Esophagus squamous epithelium (tissue), 5 donors: ENCODE data around the gene GSK3B. TPM values are rescaled to one million over a fixed set of nuclear protein-coding genes. Genes with fewer than 3 reads are reported as not detected.
"Not testable (repeated sequence)": the region's sequence is repeated elsewhere in the genome, so short reads cannot be mapped to it uniquely, and the experiment has no call there.

ENCODE experiments used
- DNase-seq: peaks from one replicate; lab custom pipeline; 2025; lab: John Stamatoyannopoulos, UW
- H3K27ac ChIP-seq, 4 donors: fragments of 200-600 bp; sonication (generic); one replicate each; pipeline ENCODE4 v1.5.1; 2016 to 2019; ENCODE audit warnings: mild to moderate bottlenecking in 1 of 4
- H3K27me3 ChIP-seq, 4 donors: fragments of 200-600 bp; sonication (generic); 1 replicate in 3 of 4; 2 replicates in 1 of 4; pipeline versions ENCODE4 v1.5.1 to v1.6.0; 2017 to 2021; ENCODE audit warnings: antibody characterized with exemption in 1 of 4
- H3K36me3 ChIP-seq, 3 donors: fragments of 200-600 bp; sonication (generic); one replicate each; pipeline ENCODE4 v1.5.1; 2016 to 2019
- H3K4me1 ChIP-seq, 3 donors: fragments of 200-600 bp; sonication (generic); one replicate each; pipeline ENCODE4 v1.5.1; 2017 to 2019
- H3K4me3 ChIP-seq, 4 donors: fragments of 200-600 bp; sonication (generic); 1 replicate in 3 of 4; 2 replicates in 1 of 4; pipeline ENCODE4 v1.5.1; 2016 to 2019; ENCODE audit warnings: mild to moderate bottlenecking in 2 of 4, moderate library complexity in 1 of 4
- H3K9me3 ChIP-seq, 3 donors: fragments of 200-600 bp; sonication (generic); one replicate each; pipeline ENCODE4 v1.5.1; 2016 to 2019
- POLR2A ChIP-seq, 4 donors: fragments of 450-650 bp; IDR thresholded peaks; one replicate each; pipeline ENCODE4 v1.6.1; 2017; ENCODE audit warnings: antibody characterized with exemption in 4 of 4, mild to moderate bottlenecking in 4 of 4, moderate library complexity in 3 of 4
- WGBS, 2 donors: methylation state at CpG; one replicate each; pipeline ENCODE4 v1.1.5; 2018; 5-methylcytosine and 5-hydroxymethylcytosine counted together
- intact Hi-C: fragments of 100-400 bp; cut with DNase I; formaldehyde crosslinking; loops from one replicate; pipeline ENCODE4 v1.15.0; 2022
- total RNA-seq, 4 donors: library from RNA; depleted of rRNA; stranded (reverse); fragments of >200 nt; gene quantifications; one replicate each; pipeline ENCODE4 v1.1.0, GENCODE V29; 2016
- TF ChIP-seq, protein P1 (sequence below), 6 experiments: fragments of 450-650 bp in 4 of 6; fragments of 200-600 bp in 2 of 6; sonication (generic) in 2 of 6; IDR thresholded peaks; one replicate each; pipeline ENCODE4 v1.5.1; 2016 to 2019; ENCODE audit warnings: antibody characterized with exemption in 6 of 6, mild to moderate bottlenecking in 4 of 6, moderate library complexity in 4 of 6
- donor health status: DM: yes; HTN: yes; CAD: no.

Gene GSK3B
- total RNA-seq, 4 donors from 2014 or later = 24.1 to 38.9 (median 34.5) TPM

DNA sequence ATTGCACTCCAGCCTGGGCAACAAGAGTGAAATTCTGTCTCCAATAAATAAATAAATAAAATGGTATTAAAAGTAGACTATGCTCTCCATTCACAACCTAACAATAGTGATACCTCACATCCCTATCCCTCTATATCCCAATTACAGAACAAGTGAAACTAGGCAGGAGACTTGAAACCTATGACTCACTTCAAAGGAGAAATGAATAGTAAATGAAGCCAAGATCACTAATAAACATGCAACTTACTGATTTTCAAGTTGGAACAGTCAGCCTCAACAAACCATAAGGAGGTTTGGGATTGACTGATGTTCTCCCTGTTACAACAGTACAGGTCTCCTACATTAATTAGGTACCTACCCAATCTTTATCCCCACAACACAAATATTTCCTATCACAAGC, 103.4 kb downstream of the GSK3B start:
- H3K27me3 ChIP-seq = no peaks in the 10 kb centered on the region
- no peak for DNase-seq

DNA sequence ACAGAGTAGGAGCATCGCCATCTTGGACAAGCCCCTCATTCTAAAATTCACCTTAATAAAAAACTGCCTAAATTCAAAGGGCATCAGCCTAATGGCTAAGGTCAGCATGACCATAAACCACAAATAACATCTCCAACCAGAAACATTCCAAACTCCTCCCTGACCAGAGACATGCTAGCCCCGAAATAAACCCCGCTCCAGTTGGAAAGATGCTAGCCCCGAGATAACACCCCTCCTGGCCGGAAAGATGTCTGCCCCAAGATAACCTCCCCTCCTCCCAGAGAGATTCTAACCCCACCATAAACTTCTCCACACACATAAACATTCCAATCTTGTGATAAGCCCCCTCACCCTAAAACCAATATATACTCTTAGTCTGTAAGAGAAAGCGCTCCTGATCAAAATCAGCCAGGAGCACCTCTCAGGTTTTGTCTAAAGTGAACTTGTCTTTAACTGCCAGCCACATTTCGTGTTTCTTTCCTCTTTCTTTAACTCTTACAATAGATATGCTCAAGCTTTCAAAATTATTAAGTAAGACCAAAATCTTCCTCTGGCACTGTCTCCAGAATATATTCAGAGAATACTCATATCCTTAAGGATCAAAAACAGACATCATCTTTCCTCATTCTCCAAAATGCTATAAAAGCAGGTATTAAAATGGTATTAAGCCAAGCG, 104.1 kb downstream of the GSK3B start:
- no peaks in the 10 kb centered on the region for H3K36me3 ChIP-seq
- WGBS, 2 donors = 95 to 97% methylated on average over 8 of the region's 8 CpGs
- H3K9me3 ChIP-seq = peaks cover 0 to 11% (median 3%) of the 10 kb centered on the region in 3 donors
- TF ChIP-seq POLR2A (IDR thresholded peaks at IDR 0.05) = no peak
- TF ChIP-seq, protein P1, sequence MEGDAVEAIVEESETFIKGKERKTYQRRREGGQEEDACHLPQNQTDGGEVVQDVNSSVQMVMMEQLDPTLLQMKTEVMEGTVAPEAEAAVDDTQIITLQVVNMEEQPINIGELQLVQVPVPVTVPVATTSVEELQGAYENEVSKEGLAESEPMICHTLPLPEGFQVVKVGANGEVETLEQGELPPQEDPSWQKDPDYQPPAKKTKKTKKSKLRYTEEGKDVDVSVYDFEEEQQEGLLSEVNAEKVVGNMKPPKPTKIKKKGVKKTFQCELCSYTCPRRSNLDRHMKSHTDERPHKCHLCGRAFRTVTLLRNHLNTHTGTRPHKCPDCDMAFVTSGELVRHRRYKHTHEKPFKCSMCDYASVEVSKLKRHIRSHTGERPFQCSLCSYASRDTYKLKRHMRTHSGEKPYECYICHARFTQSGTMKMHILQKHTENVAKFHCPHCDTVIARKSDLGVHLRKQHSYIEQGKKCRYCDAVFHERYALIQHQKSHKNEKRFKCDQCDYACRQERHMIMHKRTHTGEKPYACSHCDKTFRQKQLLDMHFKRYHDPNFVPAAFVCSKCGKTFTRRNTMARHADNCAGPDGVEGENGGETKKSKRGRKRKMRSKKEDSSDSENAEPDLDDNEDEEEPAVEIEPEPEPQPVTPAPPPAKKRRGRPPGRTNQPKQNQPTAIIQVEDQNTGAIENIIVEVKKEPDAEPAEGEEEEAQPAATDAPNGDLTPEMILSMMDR (IDR thresholded peaks at IDR 0.05) = no peak
- no peak overlapping the region for H3K4me3 ChIP-seq
- no peaks in the 10 kb centered on the region for H3K27me3 ChIP-seq
- H3K4me1 ChIP-seq = peaks cover 0 to 11% (median 4%) of the 10 kb centered on the region in 3 donors
- intact Hi-C loops = no loop called here
- no peak overlapping the region for H3K27ac ChIP-seq
- no peak for DNase-seq

More for the DNA sequence above, 103.4 kb downstream of the GSK3B start:
- Histone ChIP-seq H3K4me3 (no peak overlapping the region), H3K9me3 (peaks cover 0 to 3% (median 0%) of the 10 kb centered on the region in 3 donors), H3K4me1 (peaks cover 0 to 11% (median 4%) of the 10 kb centered on the region in 3 donors), H3K36me3 (no peaks in the 10 kb centered on the region), H3K27ac (no peak overlapping the region)
- no peak for TF ChIP-seq POLR2A (IDR thresholded peaks at IDR 0.05)
- TF ChIP-seq, protein P1 (IDR thresholded peaks at IDR 0.05) = no peak
- intact Hi-C loops = no loop called here

DNA sequence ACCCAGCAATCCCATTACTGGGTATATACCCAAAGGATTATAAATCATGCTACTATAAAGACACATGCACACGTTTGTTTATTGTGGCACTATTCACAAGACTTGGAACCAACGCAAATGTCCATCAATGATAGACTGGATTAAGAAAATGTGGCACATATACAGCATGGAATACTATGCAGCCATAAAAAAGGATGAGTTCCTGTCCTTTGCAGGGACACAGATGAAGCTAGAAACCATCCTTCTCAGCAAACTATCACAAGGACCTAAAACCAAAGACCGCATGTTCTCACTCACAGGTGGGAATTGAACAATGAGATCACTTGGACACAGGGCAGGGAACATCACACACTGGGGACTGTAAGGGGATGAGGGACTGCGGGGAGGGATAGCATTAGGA, 107.4 kb downstream of the GSK3B start:
- Histone ChIP-seq H3K4me1 (peaks cover 0 to 11% (median 4%) of the 10 kb centered on the region in 3 donors), H3K9me3 (peaks cover 0 to 18% (median 11%) of the 10 kb centered on the region in 3 donors)
- H3K27me3 ChIP-seq, H3K36me3 ChIP-seq, intact Hi-C loops, DNase-seq, H3K4me3 ChIP-seq, H3K27ac ChIP-seq: not testable (repeated sequence)
- 93 to 94% methylated on average over 4 of the region's 4 CpGs for WGBS, 2 donors

DNA sequence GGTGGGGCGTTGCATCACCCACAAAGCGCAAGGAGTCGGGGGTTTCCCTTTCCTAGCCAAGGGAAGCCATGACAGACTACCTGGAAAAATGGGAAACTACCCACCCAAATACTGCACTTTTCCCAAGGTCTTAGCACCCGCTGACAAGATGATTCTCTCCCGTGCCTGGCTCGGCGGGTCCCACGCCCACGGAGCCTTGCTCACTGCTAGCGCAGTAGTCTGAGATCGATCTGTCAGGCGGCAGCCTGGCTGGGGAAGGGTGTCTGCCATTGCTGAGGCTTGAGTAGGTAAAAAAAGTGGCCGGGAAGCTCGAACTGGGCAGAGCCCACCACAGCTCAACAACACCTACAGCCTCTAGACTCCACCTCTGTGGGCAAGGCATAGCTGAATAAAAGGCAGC, 112.9 kb downstream of the GSK3B start:
- no peak for DNase-seq
- Histone ChIP-seq H3K27ac (no peak overlapping the region), H3K4me3 (no peak overlapping the region), H3K27me3 (no peaks in the 10 kb centered on the region), H3K9me3 (peaks cover 0 to 18% (median 11%) of the 10 kb centered on the region in 3 donors), H3K4me1 (no peaks in the 10 kb centered on the region), H3K36me3 (peaks cover 0 to 21% (median 0%) of the 10 kb centered on the region in 3 donors)
- TF ChIP-seq, protein P1 (IDR thresholded peaks at IDR 0.05) = no peak
- TF ChIP-seq POLR2A (IDR thresholded peaks at IDR 0.05) = no peak
- 91 to 100% methylated on average over 2 to 12 of the region's 14 CpGs for WGBS, 2 donors
- intact Hi-C loops = no loop called here

DNA sequence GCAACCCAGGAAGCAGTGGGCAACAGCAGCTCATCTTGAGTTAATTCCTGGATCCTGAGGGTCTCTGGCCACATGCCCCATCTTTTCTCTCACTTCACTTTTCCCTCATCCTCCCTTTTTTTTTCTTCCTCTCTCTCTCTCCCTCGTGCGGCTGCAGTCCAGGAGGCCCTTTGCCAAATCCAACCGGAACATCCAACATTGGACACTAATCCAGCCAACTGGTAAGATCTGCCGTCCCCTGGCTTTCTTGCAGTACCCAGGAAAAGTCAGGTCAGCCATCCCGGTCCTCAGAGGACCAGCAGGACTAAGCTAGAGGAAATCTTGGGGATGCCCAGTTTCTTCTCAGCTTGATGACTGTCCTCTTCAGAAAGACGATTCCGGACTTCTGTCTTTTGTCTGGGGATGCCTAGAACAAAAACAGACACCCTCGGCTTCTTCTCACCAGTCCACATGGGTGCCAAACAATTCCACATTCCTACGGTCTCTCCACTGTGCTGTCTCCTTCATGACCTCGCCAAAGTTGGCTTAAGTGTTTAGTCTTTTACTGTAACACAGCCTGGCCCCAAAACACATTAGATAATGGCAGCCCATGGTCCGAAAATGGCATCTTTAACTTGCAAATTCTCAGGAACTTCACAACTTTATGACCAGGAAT, 115.6 kb downstream of the GSK3B start:
- intact Hi-C loops = no loop called here
- Histone ChIP-seq H3K36me3 (peaks cover 0 to 21% (median 0%) of the 10 kb centered on the region in 3 donors), H3K4me3 (no peak overlapping the region), H3K27me3 (no peaks in the 10 kb centered on the region), H3K9me3 (no peaks in the 10 kb centered on the region), H3K4me1 (no peaks in the 10 kb centered on the region), H3K27ac (no peak overlapping the region)
- TF ChIP-seq, protein P1 (IDR thresholded peaks at IDR 0.05) = no peak
- no peak for TF ChIP-seq POLR2A (IDR thresholded peaks at IDR 0.05)
- WGBS, 2 donors = 92 to 96% methylated on average over 10 to 11 of the region's 11 CpGs
- no peak for DNase-seq
